ENCODE data around the gene AMBRA1.

DNA sequence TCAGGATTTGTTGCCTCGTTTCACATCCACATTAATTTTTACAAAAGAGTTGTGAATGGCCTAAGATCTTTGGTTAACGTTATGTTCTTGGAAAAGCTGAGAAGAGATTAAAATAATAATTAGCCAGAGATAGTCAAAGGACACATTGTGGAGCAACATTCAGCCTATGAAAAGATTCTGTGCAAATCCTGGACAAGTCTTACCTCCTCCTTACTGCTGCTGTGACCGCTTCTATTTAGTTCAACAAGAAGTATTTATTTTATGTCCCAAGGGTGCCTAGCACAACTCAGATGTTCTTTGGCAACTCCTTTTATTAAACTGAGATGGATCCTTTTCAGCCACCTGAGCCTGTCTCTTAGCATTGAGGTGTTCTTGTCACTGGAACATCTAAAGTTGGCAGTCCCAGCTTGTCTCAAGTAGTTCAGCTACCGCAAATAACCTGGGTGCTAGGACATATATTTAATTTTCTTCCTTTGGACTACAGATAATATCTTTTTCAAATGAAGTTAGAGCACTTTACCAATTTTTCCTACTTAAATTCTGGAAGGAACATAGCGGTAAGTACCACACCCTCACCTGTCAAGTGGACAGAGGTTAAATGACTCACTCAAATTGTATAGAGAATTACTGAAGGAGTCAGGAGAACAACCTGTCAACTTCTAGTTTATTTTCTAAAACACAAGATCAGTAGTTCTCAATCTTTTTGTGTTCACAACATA is 121.7 kb downstream of the AMBRA1 start:
- TF ChIP-seq, protein P1, sequence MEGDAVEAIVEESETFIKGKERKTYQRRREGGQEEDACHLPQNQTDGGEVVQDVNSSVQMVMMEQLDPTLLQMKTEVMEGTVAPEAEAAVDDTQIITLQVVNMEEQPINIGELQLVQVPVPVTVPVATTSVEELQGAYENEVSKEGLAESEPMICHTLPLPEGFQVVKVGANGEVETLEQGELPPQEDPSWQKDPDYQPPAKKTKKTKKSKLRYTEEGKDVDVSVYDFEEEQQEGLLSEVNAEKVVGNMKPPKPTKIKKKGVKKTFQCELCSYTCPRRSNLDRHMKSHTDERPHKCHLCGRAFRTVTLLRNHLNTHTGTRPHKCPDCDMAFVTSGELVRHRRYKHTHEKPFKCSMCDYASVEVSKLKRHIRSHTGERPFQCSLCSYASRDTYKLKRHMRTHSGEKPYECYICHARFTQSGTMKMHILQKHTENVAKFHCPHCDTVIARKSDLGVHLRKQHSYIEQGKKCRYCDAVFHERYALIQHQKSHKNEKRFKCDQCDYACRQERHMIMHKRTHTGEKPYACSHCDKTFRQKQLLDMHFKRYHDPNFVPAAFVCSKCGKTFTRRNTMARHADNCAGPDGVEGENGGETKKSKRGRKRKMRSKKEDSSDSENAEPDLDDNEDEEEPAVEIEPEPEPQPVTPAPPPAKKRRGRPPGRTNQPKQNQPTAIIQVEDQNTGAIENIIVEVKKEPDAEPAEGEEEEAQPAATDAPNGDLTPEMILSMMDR (conservative IDR thresholded peaks at IDR 0.05; ENCODE audit: low read depth, low read length): no peak
- TF ChIP-seq EZH2 (IDR thresholded peaks at IDR 0.05; ENCODE audit: low read length, unreplicated experiment): no peak
